ENCODE results near the gene ARL14.

- TF ChIP-seq POLR2A (IDR thresholded peaks at IDR 0.05) (no peak), CTCF (IDR thresholded peaks at IDR 0.05) (no peak)
Observed at GRCh38 chr3:160661660-160662059, 15.3 kb upstream of the ARL14 start.
